IPS-15b (cell line): Measurements from ENCODE around the gene KIF15.

ENCODE experiments used
- H3K27me3 ChIP-seq: one replicate; pipeline ENCODE4 v1.6.1; 2013; ENCODE audit warnings: low read length; ENCODE audit not compliant: control insufficient read depth, insufficient read depth
- H3K36me3 ChIP-seq: one replicate; pipeline ENCODE4 v1.6.1; 2013; ENCODE audit warnings: low read length; ENCODE audit not compliant: control insufficient read depth, insufficient read depth
- H3K4me1 ChIP-seq: one replicate; pipeline ENCODE4 v1.6.1; 2013; ENCODE audit warnings: mild to moderate bottlenecking, low read length; ENCODE audit not compliant: control insufficient read depth, insufficient read depth
- H3K4me3 ChIP-seq: one replicate; pipeline ENCODE4 v1.5.1; 2013; ENCODE audit warnings: low read depth, low read length
- H3K9ac ChIP-seq: one replicate; pipeline ENCODE4 v1.6.1; 2013; ENCODE audit warnings: low read depth, mild to moderate bottlenecking, low read length
- H3K9me3 ChIP-seq: one replicate; pipeline ENCODE4 v1.6.1; 2013; ENCODE audit warnings: mild to moderate bottlenecking, low read length; ENCODE audit not compliant: control insufficient read depth, insufficient read depth

KIF15 gene

DNA sequence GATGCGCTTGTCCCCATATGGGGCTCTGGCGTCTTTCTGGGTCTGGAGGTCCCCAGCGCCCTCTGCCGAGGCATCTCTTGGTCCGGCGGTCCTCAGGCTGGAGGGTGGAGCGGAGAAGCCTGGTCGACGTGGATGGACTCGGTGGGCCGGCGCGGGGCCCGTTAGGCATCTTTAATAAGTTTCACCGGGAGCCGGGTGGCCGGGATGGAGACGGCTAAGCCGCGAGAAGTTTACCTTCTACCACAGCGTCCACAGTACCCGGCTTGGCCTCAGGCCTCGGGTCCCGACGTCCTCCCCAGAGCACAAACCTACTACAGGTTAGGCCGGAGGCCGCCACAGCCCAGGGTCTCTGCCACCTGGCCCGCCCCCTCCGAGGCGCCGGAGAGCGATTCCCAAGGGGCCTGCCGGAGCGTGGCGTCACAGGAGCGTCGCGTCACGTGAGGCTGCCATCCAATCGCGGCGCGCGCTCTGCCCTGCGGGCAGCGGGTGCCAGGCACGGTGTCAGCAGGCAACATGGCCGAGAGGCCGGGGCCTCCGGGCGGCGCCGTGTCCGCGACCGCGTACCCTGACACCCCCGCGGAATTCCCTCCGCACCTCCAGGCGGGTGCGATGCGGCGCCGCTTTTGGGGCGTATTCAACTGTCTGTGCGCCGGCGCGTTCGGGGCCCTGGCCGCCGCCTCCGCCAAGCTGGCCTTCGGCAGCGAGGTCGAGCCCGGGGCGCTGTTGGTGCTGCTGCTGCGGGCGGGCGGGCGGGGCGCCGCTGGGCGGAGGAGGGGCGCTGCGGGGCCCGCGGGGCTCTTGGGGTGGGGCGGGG, 100.0 kb downstream of the KIF15 start, which contains the start of gene TMEM42:
TSS of gene TMEM42 (plus strand) at position 501 of the 814 bp plus-strand sequence. CDS start at position 514, 13 bp downstream.
- peak within 1 kb of the TSS; percentile 88 for H3K9ac ChIP-seq
- H3K27me3 ChIP-seq: no peaks in the 10 kb centered on the region
- H3K36me3 ChIP-seq: peaks cover 3% of the 10 kb centered on the region
- H3K4me1 ChIP-seq: peaks cover 5% of the 10 kb centered on the region
- no peaks in the 10 kb centered on the region for H3K9me3 ChIP-seq
- peak within 1 kb of the TSS; percentile 67 for H3K4me3 ChIP-seq

DNA sequence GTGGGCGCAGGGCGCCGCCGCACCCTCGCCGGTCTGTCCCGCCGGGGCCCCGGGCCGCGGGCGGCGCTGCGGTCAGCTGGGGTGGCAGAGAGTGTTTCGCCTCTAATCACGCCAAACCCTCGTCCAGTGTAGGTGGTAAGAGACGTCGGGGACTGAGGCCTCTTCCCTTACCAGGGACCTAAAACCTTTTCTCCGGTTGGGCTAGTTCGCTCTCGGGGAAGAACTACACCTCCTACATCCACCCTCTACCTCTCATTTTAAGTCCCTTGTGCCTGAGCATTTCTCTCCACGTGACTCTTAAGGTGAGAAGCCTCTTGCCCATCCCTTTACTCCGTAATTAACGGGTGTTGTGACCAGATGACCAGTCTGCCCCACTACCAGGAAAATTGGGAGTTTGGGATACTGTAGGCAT, 100.6 kb downstream of the KIF15 start:
- Histone ChIP-seq H3K9me3 (no peaks in the 10 kb centered on the region), H3K36me3 (peaks cover 3% of the 10 kb centered on the region), H3K9ac (peak overlapping the region; percentile 38), H3K27me3 (no peaks in the 10 kb centered on the region), H3K4me3 (peak overlapping the region; percentile 67), H3K4me1 (peaks cover 5% of the 10 kb centered on the region)

DNA sequence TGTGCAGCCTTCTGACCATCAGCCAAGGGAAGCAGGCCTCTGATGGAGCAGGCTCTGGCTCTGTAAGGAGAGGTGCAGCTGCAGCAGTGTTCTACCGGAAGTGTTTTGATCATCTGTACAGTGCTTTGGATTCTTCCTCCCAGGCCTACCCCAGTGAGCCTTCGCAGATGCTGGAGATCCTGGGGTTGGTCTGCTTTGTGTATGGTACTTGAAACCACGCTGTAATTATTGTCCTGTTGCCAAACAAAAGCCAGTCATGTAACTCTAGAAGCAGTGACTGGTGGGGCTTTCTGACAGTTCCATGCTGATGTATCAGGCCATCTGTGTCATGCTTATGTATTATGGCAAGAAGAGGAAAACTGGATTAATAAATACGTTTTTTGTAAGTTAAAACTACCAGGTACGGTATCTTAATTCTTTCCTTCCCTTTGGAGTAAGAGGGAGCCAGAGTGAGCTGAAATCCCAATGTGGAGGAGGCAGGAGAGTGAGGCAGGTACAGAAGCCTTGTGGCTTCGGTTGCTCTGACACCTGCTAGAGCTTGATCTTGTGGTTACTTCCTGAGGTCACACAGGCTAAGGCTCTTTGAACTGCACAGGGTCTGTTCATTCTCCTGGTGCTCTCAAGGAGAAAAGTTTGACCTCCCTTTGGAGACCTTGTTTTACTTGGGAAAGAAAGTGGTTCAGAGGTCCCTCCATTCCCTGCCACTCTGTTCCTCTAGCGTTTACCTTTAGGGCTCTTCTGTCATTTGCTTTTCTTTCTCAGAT, 103.9 kb downstream of the KIF15 start:
- Histone ChIP-seq H3K27me3 (no peaks in the 10 kb centered on the region), H3K36me3 (peaks cover 3% of the 10 kb centered on the region), H3K9me3 (no peaks in the 10 kb centered on the region), H3K4me1 (peaks cover 5% of the 10 kb centered on the region), H3K4me3 (no peak overlapping the region), H3K9ac (no peak overlapping the region)

DNA sequence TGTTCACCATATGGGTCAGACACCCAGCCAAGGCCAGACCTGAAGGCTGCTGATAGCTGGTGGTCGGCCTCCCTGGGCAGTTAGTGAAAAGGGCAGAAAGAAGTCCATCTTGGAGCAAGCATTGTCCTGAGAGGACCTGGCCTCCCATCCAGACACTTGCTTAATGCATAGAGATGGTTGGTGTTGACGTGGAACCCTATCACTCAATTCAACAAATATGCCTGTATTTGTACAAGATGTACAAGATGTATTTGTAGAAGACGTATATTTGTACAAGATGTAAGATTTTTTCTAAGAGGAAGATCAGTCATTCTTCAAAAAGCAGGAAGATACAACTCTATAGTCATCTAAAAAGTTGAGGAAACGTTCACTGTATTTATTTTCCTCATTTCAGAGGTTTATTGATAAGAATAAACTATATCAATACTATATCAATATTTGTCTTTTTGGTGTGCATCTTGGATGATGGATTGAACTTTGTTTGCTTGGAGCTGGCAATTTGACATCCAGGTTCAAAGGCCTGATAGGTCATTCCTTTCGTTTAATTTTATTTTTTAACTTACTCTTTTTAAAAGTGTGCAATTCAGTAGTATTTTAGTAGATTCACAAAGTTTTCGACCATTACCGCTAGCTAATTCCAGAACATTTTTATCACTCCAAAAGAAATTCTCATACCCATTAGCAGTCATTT, 106.0 kb downstream of the KIF15 start:
- Histone ChIP-seq H3K4me3 (no peak overlapping the region), H3K9ac (no peak overlapping the region)

DNA sequence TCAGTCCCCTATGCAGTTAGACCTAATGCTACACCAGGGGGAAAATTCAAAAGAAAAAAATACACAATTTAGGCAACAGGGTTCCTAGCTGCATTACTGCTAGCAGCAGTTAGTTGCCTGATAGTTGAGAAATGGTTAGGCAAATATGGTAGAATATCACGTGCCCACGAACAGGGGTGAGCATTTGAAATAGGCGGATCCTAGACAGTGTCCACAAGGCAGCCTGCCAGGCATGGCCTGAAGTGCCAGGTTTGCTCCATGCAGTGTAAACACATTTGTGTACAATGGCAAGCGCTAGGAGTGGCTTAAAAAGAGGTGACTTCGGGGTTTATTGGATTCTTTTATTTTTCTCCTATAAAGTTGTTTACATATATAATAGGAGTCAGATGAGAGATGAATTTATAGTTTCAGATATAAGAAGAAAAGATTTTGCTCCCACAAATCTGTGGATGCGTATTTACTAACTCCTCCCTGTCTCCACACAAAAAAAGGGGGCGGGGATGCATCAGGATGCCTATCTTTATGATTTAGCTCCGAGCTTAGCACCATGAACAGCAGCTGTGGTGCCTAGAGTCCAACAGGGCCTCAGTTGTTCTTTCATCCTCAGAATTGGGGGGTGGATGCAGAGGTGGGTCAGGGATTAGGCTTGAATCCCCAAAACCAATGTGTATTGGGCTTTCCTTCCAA, 108.9 kb downstream of the KIF15 start:
- Histone ChIP-seq H3K36me3 (peaks cover 3% of the 10 kb centered on the region), H3K9me3 (no peaks in the 10 kb centered on the region), H3K9ac (no peak overlapping the region), H3K27me3 (no peaks in the 10 kb centered on the region), H3K4me3 (no peak overlapping the region), H3K4me1 (no peaks in the 10 kb centered on the region)

More for the DNA sequence above, 106.0 kb downstream of the KIF15 start:
- no peaks in the 10 kb centered on the region for H3K9me3 ChIP-seq
- no peaks in the 10 kb centered on the region for H3K27me3 ChIP-seq
- peaks cover 3% of the 10 kb centered on the region for H3K36me3 ChIP-seq
- peaks cover 3% of the 10 kb centered on the region for H3K4me1 ChIP-seq

DNA sequence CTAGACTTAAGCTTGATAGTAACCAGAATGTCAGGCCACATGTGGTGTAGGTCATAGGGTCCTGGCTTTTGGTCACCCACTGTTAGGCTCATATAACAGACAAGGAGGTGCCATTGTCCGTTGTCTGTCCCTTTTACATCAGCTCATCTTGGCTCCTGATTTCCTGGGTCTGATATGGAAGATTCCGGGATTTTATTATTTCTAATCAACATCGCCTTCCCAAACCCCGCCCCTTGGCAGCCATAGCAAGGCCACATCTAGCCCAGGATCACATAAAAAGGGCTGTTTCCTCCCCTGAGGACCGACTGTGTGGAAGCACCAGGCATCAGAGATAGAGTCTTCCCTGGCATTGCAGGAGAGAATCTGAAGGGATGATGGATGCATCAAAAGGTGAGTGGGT, 112.7 kb downstream of the KIF15 start, which contains the start of gene TGM4:
TSS of gene TGM4 (plus strand) at position 301 of the 400 bp plus-strand sequence. CDS start at position 372, 71 bp downstream.
- Histone ChIP-seq H3K4me1 (no peaks in the 10 kb centered on the region), H3K9me3 (no peaks in the 10 kb centered on the region), H3K27me3 (no peaks in the 10 kb centered on the region), H3K36me3 (no peaks in the 10 kb centered on the region), H3K4me3 (no peak within 1 kb of the TSS), H3K9ac (no peak within 1 kb of the TSS)

DNA sequence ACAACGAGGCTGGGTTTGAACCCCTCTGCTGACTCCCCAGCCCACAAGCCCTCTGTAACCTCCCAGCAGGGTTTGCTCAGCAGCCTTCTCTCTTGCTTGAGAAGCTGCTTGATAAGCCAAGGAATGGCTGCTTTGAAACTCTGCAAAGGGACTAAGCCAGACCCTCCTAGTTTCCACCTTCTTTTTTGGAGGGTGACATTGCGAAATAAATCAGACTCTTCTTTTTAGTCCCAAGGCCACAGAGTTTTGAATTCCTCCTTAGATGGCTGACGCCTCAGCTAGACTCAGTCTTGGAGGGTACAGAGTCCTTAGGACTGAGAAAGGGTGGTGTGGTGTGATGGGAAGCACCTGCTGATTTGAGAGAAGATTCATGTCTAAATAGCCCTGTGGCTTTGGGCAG, 114.0 kb downstream of the KIF15 start:
- H3K27me3 ChIP-seq: no peaks in the 10 kb centered on the region
- H3K9me3 ChIP-seq: no peaks in the 10 kb centered on the region
- H3K4me3 ChIP-seq: no peak overlapping the region
- no peak overlapping the region for H3K9ac ChIP-seq
- H3K4me1 ChIP-seq: no peaks in the 10 kb centered on the region
- no peaks in the 10 kb centered on the region for H3K36me3 ChIP-seq

DNA sequence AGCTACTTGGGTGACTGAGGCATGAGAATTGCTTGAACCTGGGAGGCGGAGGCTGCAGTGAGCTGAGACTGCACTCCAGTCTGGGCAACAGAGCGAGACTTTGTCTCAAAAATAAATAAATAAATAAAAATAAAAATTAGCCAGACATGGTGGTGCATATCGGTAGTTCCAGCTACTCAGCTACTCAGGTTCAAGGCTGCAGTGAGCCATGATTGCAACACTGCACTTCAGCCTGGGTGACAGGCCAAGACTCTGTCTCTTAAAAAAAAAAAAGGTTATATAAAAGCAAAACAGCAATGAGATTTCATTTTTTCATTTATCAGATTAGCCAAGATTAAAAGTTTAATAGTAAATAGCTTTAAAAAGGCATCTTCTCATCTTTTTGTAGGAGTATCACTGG, 115.7 kb downstream of the KIF15 start:
- no peak overlapping the region for H3K4me3 ChIP-seq
- H3K36me3 ChIP-seq: no peaks in the 10 kb centered on the region
- no peaks in the 10 kb centered on the region for H3K9me3 ChIP-seq
- no peaks in the 10 kb centered on the region for H3K4me1 ChIP-seq
- H3K27me3 ChIP-seq: no peaks in the 10 kb centered on the region
- H3K9ac ChIP-seq: no peak overlapping the region

DNA sequence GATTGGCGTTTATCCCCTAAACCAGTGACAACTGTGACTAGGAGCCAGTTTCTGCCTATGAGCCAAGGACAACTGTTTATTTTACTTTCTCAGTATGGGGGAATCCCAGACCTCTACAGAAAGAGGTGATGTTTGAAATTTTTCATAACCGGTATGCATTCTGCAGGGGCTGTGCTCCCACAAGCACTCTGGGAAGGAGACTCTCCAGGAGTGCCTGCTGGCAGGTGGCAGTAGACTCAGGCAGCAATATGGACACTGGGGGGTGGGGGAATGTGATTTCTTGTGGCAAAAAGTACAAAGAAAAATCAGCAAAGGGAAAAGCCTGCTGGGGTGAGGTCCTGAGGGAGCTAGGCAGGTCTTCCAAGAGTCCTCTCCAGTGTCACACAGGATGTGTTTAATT, 118.7 kb downstream of the KIF15 start:
- Histone ChIP-seq H3K27me3 (no peaks in the 10 kb centered on the region), H3K4me3 (no peak overlapping the region), H3K4me1 (no peaks in the 10 kb centered on the region), H3K9me3 (peaks cover 3% of the 10 kb centered on the region), H3K36me3 (no peaks in the 10 kb centered on the region), H3K9ac (no peak overlapping the region)

DNA sequence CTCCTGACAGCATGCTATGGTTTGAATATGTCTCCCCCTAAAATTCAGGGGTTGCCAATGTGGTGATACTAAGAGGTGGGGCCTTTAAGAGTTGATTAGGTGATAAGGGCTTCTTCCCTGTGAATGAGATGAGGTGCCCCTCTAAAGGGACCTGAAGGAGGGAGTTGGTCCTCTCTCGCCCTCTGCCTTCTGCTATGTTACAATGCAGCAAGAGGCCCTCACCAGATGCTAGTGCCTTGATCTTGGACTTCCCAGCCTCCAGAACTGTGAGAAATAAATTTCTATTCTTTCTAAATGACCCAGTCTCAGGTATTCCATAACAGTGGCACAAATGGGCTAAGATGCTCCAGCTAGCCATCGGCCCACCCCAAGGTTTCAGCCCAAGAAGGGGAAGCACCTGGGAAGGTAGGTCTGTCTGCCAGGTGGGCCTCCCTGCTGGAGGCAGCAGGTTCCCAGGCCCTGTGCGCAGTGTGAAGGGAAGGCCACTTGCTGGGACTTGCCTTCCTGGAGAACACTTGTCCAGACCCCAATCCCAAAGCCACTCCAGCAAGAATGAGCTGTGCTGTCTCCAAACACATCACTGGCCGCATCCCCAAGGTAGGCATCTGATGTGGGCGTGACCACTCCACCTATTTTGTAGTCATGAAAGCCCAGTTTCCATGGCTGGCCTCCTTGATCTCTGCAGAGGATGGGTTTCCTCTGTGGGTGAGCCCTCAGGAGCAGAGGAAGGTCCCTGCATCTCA, 121.8 kb downstream of the KIF15 start:
- no peak overlapping the region for H3K4me3 ChIP-seq
- H3K9ac ChIP-seq: no peak overlapping the region
- H3K4me1 ChIP-seq: no peaks in the 10 kb centered on the region
- H3K9me3 ChIP-seq: peaks cover 3% of the 10 kb centered on the region
- no peaks in the 10 kb centered on the region for H3K36me3 ChIP-seq
- no peaks in the 10 kb centered on the region for H3K27me3 ChIP-seq
